Gastrocnemius medialis (tissue), 4 donors: ENCODE data around the gene ENPP3.

ENCODE experiments used
- POLR2A ChIP-seq, 2 donors: fragments of 450-650 bp; IDR thresholded peaks; one replicate each; pipeline ENCODE4 v1.6.1; 2017; ENCODE audit warnings: antibody characterized with exemption in 2 of 2, mild to moderate bottlenecking in 2 of 2, moderate library complexity in 2 of 2
- TF ChIP-seq, protein P1 (sequence below), 5 experiments: fragments of 450-650 bp in 3 of 5; fragments of 200-600 bp in 2 of 5; sonication (generic) in 2 of 5; IDR thresholded peaks in 4 of 5; conservative IDR thresholded peaks in 1 of 5; 1 replicate in 4 of 5; 2 replicates in 1 of 5; pipeline ENCODE4 v1.5.1; 2016 to 2019; ENCODE audit warnings: antibody characterized with exemption in 5 of 5, mild to moderate bottlenecking in 3 of 5, moderate library complexity in 3 of 5

- TF ChIP-seq, protein P1, sequence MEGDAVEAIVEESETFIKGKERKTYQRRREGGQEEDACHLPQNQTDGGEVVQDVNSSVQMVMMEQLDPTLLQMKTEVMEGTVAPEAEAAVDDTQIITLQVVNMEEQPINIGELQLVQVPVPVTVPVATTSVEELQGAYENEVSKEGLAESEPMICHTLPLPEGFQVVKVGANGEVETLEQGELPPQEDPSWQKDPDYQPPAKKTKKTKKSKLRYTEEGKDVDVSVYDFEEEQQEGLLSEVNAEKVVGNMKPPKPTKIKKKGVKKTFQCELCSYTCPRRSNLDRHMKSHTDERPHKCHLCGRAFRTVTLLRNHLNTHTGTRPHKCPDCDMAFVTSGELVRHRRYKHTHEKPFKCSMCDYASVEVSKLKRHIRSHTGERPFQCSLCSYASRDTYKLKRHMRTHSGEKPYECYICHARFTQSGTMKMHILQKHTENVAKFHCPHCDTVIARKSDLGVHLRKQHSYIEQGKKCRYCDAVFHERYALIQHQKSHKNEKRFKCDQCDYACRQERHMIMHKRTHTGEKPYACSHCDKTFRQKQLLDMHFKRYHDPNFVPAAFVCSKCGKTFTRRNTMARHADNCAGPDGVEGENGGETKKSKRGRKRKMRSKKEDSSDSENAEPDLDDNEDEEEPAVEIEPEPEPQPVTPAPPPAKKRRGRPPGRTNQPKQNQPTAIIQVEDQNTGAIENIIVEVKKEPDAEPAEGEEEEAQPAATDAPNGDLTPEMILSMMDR (IDR thresholded peaks at IDR 0.05 in 4 of 5, conservative IDR thresholded peaks at IDR 0.05 in 1 of 5), result no peak
- no peak for TF ChIP-seq POLR2A (IDR thresholded peaks at IDR 0.05)
These were observed 56.3 kb downstream of the ENPP3 start for GRCh38 chr6:131693384-131693783.
